Activated CD4-positive, CD25-positive, alpha-beta regulatory T cell treated with anti-CD3 and anti-CD28 coated beads, Interleukin-2, amount 50 U/mL, for 24 hours (primary cell): ENCODE data around the gene PHTF2.

Experiments
- ATAC-seq, 2 donors: fragments of 150-1000 bp; cut with Tn5 transposase; one replicate each; pipeline ENCODE4 v1.10.0; 2021; ENCODE audit warnings: mild to moderate bottlenecking in 1 of 2, moderate library complexity in 1 of 2

Gene PHTF2

DNA sequence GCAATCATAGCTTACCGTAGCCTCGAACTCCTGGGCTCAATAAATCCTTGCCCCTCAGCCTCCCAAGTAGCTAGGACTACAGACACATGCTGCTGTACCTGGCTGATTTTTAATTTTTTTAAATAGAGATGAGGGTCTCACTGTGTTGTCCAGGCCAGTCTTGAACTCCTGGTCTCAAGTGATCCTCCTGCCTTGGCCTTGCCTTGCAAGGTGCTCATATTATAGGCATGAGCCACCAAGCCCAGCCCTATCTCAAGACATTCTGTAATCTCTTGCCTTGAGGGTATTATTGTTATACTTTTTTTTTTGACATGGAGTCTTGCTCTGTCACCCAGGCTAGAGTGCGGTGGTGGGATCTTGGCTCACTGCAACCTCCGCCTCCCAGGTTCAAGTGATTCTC, 86.6 kb downstream of the PHTF2 start:
- ATAC-seq, result no peak

DNA sequence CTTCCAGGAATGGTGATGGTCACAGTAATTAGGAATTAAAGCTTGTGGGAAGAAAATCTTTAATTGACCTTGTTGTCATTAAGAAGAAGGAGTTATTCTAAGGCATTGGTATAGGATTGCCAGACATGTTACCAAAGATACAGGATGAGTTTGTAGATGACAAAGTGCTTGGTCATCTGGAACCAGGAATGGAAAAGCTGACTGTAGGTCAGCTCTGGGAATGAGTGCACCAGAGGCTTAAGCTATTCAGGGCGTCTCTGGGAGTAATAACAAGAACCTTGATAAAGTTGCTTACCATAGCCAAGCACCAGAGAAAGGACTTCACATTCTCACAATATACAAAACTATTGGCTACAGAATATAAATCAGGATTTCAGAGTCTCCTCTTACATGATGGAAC, 89.0 kb downstream of the PHTF2 start:
- ATAC-seq, result peak in 1 of 2 donors; percentile 45

DNA sequence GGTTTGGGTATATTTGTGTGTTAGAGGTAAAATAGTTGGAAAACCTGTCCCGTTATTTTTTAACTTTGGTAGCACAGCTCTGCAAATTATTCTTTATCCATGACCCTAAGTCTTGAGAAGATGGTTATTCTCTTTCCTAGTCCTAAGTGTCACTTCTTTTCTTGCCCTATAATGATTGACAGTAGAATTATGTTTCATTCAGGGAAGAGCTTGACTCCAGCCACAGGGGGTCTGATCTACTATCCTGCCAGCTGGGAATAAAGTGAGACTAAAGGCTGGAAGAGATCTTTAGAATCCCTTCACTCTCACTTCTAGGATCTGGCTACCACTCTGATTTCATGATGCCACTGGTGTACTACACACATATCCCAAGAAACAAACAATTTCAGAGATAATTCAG, 90.4 kb downstream of the PHTF2 start:
- ATAC-seq, result no peak

DNA sequence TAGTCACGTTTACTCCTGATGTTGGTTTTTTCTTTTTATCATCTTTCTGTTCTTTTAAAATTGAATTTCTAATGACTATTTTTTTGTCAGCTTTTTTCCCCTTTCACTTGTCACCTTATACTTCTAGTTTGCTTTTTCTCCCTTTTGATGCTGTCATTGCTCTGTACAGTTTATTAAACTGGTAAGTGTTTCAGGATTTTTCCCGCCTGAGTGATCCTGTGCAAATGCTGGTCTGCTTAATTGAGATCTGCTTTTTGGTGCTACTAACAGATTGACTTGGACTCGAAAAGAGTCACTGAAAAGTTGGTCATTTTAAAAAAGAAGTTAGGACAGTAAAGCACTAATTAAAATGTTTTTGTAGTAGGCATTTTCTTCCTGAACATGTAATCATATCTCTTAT, 95.2 kb downstream of the PHTF2 start:
- no peak for ATAC-seq

DNA sequence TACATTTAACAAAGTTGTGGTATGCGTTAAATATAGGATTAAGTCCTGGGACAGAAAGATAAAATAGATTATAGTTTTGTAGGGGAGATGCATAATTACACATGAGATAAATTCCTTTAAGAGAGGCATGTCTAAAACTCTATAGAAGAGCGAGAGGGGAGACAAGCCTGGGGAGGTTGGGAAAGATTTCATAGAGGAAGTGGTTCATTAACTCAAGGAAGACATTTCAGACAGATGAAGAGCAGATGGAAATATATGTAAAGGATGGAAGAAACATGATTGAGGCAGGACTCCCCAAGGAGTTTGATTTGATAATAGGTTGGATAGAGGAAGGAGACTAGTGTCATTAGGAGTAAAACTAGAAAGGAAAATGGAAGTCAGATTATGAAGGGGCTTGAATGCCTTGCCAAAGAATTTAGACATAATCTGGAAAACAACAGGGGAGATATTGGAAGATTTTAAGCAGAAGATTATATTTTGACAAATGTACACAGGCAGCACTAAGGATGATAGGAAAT, 96.1 kb downstream of the PHTF2 start:
- no peak for ATAC-seq

DNA sequence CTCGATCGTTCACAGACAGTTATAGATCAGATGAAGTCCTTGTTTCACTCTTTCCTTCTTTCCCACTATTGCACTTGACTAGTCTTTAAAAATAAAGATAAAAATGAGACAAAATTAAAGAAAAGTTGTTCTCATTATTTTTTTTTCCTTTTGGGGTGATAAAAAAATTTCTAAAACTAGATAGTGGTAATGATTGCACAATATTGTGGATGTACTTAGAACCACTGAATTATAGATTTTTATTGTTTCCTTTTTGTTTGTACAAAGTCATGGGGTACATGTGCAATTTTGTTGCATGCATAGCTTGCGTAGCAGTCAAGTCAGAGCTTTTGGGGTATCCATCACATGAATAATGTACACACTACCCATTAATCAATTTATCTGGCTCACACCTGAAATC, 97.3 kb downstream of the PHTF2 start:
- ATAC-seq, result no peak

DNA sequence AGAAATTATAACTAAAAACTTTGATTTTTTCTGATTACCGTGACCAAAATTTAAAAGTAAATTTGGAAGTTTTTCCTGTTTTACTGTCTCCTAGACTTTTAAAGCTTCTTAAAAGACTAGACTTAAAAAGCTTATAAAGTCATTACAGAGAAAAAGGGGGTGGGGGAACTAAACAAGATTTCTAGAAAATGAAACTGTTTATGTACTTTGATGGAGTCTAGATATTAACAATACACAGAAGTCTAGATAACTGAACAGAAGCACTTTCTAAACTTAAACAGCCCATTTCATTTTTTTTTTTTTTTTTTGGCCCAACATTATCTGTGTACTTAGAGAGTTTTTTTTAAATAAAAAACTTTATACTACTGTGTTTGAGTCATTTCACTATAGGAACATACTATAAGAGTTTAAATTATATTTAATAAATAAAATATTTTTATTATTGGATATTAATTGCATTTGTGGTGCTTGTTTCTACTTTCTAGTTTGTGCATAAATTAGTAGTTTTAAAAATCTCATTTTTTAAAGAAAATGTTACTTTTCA, 98.5 kb downstream of the PHTF2 start:
- ATAC-seq, result peak in 1 of 2 donors; percentile 64

DNA sequence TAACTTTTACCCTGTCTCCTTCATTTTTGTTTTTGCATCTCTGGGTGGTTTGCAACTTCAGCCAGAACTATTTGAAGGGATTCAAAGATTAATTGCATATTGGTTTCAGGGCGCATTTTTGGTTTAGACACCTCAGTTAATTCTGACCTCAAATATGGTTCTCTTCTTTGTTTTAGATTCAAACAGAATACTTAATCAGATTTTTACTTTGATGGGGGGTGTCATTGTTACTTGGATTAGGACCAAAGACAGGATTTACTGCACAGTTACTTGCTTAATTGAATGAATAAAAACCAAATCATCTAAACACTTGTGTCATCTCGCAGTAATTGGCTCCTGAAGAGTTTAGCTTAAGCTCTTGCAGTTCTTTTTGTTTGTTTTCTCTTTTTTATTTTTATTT, 100.9 kb downstream of the PHTF2 start:
- ATAC-seq, result no peak

DNA sequence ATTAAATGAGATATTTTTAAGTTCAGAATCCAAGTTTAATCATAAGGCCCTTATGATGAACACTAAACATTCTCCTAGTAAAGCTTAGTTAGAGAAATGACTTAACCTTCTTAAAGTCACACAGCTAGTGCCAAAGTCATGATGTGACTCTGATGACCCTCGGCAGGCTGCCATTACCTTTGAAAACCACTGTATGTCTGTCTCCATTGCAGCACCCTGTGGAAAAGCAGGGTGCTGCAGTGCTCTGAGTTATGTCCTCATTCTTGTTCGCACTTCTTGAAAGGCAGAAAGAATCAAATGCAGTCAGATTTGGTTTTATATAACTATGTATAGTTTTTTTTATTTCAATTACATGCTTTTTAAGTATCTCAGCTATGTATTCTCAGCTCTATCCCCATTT, 105.0 kb downstream of the PHTF2 start:
- peak; percentile 41 to 69 for ATAC-seq

DNA sequence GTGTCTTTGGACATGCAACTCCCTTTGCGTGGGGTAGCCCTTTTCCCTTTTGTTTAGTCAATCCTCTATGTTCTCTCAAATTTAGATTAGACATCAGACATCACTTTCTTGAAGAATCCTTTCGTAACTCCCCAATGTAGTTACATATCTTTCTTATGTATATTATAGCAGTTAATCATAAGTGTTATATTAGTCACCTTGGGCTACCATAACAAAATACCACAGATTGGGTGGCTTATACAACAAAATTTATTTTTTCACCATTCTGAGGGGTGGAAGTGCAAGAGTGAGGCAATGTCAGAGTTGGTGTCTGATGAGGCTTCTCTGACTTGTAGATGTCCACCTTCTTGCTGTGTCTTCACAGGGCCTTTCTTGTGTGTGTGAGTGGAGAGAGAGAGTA, 105.7 kb downstream of the PHTF2 start:
- ATAC-seq, result peak; percentile 56 to 72

DNA sequence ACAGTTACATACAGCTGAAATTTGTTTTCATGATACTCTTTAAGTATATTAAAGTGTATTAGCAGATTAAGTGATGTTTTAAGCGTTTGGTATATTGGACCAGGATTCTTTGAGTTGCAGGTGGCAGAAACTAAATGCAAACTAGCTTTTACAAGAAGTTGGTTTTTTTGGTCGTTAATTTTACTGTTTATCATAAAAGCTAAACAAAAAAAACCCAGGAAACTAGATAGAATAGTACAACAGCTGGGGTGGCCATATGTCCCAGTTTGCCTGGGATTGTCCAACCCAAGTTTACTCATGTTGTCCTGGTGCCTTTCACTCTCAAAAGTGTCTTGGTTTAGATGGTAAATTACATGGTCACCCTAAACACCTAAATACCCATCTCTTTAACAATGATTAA, 108.7 kb downstream of the PHTF2 start:
- ATAC-seq, result no peak

DNA sequence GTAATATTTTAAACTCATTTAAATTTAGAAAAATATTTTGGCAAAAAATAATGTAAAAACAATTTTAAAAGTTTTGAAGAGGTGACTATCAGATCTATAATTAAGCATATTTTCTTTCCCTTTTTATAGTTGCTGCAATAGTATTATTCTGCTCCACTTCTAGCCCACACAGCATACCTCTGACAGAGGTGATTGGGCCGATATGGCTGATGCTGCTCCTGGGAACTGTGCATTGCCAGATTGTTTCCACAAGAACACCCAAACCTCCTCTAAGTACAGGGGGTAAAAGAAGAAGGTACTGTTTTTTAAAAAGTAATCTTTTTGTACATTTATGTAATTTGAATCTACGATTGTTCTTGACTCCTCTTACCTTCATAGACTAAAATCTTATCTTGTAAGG, 110.1 kb downstream of the PHTF2 start:
- ATAC-seq, result no peak

DNA sequence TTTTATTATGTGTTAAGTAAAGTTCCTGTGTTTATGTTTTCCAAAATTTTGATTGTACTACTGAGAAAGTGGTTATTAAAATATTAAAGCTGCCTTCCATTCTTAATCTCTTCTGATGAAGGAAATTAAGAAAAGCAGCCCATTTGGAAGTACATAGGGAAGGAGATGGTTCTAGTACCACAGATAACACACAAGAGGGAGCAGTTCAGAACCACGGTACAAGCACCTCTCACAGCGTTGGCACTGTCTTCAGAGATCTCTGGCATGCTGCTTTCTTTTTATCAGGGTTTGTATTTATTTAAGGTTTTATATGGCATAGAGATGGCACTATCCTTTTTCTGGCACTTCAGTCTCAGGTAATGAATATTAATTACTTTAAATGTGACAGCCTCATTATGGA, 111.6 kb downstream of the PHTF2 start:
- ATAC-seq, result no peak

DNA sequence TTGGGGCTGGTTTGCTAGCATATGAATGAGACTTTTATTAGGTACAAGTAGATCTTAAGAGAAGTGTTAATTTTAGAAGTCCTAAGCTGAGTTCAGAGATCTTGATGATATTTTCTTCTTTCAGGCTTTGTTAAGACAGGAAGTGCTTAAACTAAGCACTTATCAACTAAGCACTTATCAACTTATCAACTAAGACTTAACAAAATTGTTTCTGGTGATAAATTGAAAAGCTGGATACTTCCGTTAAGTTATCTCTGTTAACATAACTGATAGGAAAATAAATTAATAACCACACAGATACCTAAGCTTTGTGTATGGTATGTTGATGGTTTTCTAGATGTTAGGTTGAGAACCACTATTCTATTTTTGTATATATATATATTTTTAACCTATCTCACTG, 113.7 kb downstream of the PHTF2 start:
- ATAC-seq, result no peak

DNA sequence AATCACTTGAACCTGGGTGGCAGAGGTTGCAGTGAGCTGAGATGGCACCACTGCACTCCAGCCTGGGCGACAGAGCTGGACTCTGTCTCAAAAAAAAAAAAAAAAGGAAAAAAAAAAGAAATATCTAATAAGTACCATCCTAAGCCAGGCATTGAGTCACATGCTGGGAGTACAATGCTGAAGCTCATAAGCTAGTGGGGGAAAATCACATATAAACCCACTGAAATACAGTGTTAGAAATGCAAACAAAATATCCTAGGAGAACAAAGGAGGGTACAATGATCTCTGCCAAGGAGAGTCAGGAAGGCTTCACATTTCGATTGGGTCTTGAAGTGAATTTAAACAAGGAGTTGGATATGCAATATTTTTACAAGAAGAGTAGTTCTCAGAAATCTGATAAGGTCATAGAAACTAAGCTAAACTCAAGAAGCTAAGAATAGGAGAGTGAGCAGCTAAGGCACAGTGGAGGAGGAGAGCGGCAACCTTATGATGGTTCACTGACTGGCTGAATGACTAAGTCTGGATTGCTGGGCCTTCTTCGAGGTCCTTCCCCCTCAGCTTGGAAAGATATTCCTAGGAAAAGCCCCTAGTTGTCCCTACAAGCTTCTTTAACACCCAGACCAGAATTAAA, 115.5 kb downstream of the PHTF2 start:
- ATAC-seq, result peak; percentile 87 to 90

DNA sequence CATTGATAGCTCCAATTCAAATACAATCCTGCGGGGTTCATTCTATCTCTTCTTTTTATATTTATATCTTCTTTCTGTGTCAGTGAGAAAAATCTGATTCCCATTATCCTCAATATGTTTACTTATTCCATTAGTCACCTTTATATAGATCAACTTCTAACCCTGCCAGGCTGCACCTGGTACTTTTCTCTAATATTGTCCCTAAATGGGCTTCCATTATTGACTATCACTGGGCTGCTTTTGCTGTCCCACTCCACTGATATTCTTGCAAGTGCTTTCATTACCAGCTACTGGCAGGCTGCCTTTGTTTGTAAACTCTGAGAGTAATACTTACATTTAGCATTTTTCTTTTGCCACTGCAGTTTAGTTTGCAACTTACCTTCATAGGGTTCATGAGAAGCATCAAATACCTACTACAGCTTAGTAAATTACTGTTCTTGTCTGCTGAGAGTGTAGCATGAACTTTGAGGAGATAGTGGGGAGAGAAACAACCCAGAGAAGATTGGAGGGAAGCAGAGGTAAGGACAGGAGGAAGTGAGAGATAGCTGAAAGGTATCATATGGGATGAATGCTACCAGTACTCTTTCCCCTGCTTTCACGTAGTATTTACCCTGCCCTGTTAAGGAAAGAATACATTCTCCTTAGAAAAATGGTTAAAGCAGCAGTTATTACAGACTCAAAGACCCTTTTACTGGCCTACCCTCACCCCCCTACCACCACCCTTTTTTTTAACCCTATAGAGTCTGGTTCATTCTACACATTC, 119.1 kb downstream of the PHTF2 start:
- no peak for ATAC-seq

DNA sequence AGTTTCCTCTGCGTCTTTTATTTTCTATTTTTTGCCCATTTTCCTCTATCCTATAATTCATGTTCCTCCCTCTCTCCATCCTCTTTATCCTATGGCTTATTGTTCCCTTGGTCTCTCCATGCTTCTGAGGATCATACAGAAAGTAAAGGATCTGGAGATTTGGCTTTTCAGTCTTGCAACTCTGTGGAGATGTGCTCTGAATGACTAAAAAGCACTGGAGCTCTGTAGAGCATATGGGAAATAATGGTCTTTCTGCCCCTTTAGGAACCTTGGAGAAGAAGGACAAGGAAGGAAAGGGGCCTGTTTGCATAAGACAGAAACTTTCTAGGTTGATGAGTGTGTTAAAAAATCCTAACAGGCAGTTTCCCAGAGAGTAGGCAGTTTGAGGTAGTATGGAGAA, 120.1 kb downstream of the PHTF2 start:
- no peak for ATAC-seq

DNA sequence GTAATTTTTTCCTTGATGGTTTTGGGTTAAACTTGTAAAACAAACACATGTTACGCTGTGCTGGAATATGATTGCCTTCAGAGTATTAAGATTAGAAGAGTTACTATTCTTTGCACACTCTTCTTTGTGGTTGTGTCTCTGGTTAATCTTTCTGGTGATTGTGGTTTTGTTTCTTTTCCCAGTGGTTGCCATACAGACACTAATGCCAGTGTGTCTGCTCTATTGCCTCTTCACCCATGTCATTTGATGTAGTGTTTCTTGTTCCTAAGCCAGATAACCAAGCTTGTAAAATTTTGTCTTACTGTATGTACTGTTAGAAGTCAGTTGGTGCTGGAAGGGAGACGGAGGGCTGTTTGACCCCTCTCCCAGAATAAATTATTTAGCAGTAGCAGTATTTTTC, 124.8 kb downstream of the PHTF2 start:
- no peak for ATAC-seq

DNA sequence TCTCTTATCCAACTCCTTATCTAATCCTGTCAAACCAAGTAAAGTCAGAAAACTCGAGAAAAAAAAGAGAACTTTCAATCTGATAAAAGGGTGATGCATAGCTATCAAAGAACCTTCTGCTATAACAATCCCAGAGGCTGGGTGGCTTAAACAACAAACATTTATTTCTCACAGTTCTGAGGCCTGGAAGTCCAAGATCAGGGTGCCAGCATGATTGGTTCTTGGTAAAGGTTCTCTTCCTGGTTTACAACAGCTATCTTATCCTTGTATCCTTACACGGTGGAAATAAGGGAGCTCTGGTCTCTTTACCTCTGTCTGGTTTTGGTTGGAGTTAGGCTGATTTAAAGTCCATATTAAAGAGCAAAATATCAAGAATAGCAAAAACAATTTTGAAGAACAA, 131.9 kb downstream of the PHTF2 start:
- no peak for ATAC-seq

DNA sequence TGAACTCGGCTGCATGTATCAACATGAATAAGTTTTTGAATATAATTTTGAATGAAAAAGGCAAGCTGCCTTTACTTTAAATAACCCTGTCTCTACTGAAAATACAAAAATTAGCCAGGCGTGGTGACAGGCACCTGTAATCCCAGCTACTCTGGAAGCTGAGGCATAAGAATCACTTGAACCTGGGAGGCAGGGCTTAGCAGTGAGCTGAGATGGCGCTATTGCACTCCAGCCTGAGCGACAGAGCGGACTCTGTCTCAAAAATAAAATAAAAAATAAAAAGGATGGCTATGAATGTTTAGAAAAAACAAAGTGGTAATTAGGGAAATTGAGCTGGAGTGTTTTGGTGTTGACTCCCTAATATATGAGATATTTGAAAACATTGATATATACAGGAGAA, 133.3 kb downstream of the PHTF2 start:
- ATAC-seq, result no peak

DNA sequence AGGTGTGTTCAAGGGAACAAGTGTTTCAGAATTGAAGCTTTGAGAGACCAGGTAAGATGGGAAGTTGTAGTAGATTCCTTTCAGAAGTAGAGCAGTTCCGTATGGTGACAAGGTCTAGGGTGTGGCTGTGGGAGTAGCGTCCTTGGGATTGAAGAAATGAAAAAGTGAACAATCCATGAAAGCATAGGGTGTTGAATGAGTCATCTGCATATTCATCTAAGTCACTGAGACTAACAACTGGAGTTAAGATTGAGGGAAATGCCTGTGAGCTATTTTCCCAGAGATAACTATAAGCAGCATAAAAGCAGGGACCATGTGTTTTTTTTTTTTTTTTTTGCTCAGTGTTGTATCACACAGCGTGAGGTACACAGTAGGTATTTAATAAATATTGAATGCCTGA, 134.8 kb downstream of the PHTF2 start:
- ATAC-seq, result no peak

DNA sequence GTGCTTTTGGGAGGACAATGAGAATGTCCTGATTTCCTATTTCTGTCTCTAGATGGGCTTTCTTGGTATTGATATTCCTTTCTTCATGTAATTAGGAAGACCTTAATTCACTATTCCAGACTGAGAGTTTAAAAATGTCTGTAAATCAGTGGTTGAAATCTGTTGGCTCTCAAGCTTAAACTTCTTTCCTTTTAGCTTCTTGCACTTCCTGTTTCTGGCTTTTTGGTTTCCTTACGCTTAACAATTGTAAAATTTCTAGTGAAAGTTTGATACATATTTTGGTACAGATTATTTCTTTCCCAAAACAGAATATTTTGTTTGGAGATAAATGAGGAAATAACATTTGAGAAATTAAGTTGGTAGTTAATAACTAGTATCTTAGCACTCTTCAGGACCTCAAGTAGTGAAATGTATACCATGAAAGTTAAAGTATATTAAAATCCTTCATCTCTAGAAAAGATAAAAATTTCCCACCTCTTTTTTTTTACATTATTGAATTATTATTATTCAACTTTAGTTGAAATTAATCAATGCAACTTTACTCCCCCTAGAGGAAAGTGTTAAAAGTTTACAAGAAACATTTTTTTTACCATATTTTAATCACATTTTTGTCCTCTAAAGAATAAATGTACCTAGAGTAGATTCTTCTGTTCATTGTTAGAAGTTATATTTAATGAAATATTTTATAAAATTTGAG, 137.2 kb downstream of the PHTF2 start:
- ATAC-seq, result no peak

DNA sequence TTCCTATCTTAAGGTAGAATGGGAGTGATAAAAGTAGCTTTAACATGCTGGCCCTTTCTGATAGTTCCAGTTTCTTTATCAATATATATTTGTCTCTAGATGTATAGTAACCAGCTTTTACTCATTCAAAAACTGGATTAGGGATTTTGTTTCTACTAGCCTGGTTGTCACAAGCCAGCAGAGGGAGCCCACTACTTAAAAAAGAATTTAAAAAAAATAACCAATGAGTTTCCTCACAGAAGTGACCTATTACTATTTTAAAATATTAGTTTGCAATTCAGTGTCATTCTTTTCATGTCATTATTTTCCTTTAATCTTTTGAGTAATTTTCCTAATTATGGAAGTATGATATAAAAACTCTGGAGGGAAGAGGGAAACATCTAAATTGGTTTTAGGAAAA, 142.1 kb downstream of the PHTF2 start:
- peak in 1 of 2 donors; percentile 27 for ATAC-seq

DNA sequence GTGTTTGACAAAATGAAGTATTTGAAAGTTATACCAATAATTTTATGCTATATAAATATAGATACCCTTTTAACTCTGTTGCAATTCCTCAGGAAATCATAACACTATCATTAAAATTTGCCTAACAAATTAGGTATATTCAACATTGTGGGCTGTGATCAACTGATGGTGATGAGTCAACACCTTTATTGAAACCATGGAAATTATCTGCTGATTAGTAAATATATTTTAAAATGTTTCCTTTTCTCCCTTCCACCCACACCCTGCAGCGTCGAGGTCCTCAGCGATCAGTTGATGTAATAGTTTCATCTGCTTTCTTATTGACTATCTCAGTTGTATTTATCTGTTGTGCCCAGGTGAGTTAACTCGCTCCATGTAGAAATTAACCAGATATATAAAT, 143.9 kb downstream of the PHTF2 start:
- ATAC-seq, result peak; percentile 61 to 66
